SU-DHL-6 (cell line): ENCODE results near the gene CAV1.

Experiments
- CTCF ChIP-seq: fragments of 200-600 bp; sonication (generic); IDR thresholded peaks from one replicate; pipeline ENCODE4 v1.5.1; 2017; ENCODE audit warnings: antibody characterized with exemption, mild to moderate bottlenecking, low read length, moderate library complexity; ENCODE audit not compliant: insufficient read depth, poor library complexity, severe bottlenecking
- EZH2phosphoT487 ChIP-seq: fragments of 200-600 bp; sonication (generic), shearing (Covaris generic); conservative IDR thresholded peaks from 2 replicates; pipeline ENCODE4 v1.6.1; 2018; ENCODE audit warnings: mild to moderate bottlenecking, antibody characterized with exemption, low read length, moderate library complexity, mixed read lengths

- no peak for TF ChIP-seq CTCF
- TF ChIP-seq EZH2phosphoT487: no peak
These were observed 36.8 kb upstream of the CAV1 start for GRCh38 chr7:116487907-116488521.
